Measurements from ENCODE around the gene MGAT4A.

DNA sequence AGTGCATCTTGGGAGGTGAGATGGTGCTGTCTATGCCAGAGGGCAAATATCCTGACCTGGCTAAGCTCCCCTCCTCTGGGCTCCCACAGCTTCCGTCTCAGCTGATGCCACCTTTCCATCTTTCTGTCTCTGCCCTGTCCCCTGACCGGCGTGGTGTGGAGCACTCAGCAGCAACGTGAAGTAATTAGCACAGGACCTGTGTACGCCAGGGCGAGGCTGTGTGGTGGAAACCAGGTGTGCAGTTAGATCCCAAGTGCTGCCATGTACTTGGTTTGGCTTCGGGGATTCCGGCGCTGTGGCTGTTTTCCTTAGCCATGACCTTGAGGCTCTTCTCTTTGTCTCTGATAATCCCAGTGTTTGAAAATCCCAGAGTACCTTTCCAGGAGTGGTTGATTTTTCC is 159.1 kb downstream of the MGAT4A start:
- TF ChIP-seq, protein P1, sequence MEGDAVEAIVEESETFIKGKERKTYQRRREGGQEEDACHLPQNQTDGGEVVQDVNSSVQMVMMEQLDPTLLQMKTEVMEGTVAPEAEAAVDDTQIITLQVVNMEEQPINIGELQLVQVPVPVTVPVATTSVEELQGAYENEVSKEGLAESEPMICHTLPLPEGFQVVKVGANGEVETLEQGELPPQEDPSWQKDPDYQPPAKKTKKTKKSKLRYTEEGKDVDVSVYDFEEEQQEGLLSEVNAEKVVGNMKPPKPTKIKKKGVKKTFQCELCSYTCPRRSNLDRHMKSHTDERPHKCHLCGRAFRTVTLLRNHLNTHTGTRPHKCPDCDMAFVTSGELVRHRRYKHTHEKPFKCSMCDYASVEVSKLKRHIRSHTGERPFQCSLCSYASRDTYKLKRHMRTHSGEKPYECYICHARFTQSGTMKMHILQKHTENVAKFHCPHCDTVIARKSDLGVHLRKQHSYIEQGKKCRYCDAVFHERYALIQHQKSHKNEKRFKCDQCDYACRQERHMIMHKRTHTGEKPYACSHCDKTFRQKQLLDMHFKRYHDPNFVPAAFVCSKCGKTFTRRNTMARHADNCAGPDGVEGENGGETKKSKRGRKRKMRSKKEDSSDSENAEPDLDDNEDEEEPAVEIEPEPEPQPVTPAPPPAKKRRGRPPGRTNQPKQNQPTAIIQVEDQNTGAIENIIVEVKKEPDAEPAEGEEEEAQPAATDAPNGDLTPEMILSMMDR (IDR thresholded peaks at IDR 0.05; ENCODE audit: low read depth, low read length), result no peak
- no peak for TF ChIP-seq POLR2A (IDR thresholded peaks at IDR 0.05; ENCODE audit: extremely low read depth, insufficient read length)
